HG03457 (cell line): ENCODE results near the gene RNPEP.
"Not testable (repeated sequence)": the region's sequence is repeated elsewhere in the genome, so short reads cannot be mapped to it uniquely, and the experiment has no call there.

Experiments
- ATAC-seq: cut with Tn5 transposase; IDR thresholded peaks from one replicate; pipeline ENCODE4 v1.9.1; 2021; ENCODE audit warnings: moderate number of reproducible peaks; ENCODE audit not compliant: unreplicated experiment

Gene RNPEP

DNA sequence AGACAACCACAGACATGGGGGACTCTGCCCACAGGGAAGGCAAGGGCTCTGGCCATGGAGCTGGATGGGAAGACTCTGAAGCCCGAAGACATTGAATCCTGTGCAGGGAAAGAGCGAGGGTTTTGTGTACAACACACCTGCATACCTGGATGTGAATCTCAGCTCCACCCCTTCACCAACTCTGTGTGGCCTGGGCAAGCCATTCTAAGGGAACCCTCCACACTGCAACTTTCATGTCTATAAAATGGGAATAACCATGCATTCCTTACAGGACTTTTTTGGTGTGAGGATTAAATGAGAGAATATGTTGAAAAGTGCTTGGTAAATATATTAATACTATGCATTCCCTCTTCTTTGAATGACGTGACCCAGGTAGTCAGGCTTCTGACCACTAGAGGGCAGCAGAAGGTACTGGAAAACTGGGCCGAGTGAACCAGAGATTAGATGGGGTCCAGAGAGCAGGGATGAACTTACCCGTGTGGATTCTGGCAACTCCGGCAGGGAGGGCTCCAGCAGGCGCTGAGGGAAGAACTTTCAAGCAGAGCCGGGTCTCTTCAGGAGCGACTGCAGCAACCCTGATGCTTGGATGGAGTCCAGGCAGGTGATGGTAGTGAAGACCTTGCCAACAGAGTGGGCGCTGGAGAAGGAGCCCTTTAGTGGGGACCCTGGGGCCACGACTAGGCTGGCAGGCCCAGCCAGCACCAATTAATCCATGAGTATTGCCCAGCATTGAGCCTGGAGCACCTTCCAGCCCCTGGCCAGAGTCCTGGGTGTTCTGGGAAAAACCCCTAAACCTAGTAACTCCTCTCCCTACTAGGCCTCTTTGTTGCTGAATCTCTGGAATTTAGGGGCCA is 27.1 kb downstream of the RNPEP start:
- peak; percentile 36 for ATAC-seq

DNA sequence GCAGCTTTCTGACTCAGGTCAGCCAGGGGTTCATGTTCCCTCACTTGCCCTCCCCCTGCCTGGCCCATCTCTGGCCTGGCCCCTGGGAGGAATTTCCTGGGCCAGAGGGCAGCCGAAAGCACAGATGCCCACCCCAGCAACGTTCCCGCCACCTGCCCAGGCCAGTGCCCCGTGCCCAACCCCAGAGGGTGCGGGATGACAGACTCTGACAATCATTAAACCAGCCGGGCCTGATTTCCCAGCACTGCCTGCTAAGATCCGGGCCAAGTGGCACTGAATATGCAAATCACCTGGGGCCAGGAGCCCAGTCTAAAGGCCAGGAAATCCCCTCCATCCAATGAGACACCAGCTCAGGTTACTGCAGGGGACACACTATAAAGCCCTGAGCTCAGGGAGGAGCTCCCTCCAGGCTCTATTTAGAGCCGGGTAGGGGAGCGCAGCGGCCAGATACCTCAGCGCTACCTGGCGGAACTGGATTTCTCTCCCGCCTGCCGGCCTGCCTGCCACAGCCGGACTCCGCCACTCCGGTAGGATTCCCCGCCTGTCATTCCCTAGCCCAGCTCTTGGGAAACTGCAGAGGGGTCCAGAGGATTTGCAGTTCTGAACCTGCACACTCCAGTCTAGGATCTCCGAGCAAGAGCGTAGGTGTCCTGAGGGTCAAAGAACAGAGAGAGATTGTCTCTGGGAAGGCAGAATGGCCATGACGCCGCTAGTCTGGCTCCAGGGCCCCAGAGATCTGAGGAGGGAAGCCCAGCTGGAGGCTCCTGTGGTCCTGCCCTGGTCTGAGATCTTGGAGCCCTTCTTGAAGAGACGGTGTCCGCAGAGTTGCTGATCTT is 27.9 kb downstream of the RNPEP start, which contains the start of gene ELF3:
ELF3 (plus strand) TSS at position 408 of the 836 bp plus-strand sequence. CDS start 550 bp downstream, outside the sequence.
- peak; percentile 76 for ATAC-seq

DNA sequence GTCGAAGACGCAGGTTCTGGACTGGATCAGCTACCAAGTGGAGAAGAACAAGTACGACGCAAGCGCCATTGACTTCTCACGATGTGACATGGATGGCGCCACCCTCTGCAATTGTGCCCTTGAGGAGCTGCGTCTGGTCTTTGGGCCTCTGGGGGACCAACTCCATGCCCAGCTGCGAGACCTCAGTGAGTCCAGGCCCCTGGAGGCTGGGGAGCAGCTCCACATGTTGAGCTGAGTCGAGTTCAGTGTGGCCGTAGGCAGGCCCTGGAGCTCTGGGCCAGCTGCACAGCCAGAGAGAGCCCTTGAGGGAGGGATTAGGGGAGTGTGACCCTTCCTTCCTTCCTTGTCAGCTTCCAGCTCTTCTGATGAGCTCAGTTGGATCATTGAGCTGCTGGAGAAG is 29.5 kb downstream of the RNPEP start:
- no peak for ATAC-seq

DNA sequence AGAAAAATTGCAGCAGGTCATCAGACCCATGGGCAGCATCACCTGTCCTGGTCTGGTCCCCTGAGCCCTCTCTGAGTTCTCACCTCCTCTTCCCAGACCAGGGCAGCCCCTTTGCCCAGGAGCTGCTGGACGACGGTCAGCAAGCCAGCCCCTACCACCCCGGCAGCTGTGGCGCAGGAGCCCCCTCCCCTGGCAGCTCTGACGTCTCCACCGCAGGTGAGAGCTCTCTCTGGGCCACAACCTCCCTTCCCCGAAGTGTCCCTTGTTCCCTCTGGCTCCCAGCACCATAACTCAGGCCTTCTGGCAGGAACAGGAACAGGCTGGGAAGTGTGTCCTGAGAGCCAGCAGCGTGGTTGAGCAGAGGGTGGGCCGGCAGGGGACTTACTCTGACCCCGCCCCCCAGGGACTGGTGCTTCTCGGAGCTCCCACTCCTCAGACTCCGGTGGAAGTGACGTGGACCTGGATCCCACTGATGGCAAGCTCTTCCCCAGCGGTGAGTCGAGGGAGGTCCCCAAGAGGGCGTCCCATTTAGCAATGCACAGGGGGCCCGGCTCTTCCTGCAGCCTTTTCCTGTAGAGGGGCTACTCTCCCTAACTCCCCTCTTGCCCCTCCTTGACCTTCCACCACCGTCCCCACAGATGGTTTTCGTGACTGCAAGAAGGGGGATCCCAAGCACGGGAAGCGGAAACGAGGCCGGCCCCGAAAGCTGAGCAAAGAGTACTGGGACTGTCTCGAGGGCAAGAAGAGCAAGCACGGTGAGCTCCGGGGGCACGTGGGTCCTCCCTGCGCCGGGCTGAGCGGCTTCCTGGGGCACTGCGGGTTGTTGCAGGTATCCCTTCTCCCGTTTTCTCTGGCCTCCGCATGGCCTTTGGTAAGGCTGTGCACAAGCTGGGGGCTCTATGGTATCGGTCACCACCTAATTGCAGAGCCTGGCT is 30.4 kb downstream of the RNPEP start:
- ATAC-seq: no peak

DNA sequence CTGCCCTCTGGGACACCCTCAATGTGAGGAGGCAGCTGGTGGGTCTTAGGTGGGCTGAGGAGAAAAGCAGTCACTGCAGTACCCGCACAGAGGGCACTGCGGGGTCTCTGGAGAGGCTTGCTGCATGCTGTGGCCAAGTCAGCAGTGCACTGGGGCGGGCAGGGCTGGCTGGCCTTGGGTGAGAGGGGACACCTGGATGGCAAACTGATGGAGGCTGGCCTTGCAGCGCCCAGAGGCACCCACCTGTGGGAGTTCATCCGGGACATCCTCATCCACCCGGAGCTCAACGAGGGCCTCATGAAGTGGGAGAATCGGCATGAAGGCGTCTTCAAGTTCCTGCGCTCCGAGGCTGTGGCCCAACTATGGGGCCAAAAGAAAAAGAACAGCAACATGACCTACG is 31.2 kb downstream of the RNPEP start:
- no peak for ATAC-seq

DNA sequence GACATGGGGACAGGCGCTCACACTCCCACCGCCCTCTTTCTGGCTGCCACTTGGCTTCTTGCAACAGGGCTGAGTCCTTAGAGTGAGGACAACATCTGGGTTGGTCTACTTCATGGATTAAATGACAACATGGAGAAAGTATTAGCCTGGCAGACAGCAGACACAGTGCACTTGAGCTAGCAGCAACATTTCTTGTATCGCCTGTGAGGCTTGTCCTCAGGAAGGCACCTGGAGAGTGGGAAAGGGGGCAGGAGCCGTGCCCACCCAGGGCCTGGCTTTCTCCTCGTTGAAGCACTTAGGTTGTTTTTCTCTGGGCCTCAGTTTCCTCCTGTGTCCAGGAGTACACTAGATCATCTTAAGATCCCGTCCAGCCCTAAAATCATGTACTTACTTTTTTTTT is 31.6 kb downstream of the RNPEP start:
- ATAC-seq: no peak

DNA sequence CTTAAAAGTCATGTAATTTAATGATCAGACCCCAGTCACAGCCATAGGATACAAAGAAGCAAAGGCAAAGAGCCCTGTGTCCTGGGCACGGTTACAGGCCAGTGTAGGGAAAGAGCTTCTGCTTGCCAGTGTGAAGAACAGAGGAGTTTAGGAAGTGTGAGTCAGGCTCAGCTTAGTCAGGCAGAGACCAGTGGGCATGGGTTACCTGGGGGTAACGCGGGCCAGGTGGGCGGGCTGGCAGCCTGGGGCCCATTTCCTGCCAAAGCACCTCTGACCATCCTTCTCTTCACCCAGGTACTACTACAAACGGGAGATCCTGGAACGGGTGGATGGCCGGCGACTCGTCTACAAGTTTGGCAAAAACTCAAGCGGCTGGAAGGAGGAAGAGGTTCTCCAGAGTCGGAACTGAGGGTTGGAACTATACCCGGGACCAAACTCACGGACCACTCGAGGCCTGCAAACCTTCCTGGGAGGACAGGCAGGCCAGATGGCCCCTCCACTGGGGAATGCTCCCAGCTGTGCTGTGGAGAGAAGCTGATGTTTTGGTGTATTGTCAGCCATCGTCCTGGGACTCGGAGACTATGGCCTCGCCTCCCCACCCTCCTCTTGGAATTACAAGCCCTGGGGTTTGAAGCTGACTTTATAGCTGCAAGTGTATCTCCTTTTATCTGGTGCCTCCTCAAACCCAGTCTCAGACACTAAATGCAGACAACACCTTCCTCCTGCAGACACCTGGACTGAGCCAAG is 32.6 kb downstream of the RNPEP start:
- ATAC-seq: no peak

DNA sequence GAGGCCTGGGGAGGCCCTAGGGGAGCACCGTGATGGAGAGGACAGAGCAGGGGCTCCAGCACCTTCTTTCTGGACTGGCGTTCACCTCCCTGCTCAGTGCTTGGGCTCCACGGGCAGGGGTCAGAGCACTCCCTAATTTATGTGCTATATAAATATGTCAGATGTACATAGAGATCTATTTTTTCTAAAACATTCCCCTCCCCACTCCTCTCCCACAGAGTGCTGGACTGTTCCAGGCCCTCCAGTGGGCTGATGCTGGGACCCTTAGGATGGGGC is 33.2 kb downstream of the RNPEP start:
- no peak for ATAC-seq

DNA sequence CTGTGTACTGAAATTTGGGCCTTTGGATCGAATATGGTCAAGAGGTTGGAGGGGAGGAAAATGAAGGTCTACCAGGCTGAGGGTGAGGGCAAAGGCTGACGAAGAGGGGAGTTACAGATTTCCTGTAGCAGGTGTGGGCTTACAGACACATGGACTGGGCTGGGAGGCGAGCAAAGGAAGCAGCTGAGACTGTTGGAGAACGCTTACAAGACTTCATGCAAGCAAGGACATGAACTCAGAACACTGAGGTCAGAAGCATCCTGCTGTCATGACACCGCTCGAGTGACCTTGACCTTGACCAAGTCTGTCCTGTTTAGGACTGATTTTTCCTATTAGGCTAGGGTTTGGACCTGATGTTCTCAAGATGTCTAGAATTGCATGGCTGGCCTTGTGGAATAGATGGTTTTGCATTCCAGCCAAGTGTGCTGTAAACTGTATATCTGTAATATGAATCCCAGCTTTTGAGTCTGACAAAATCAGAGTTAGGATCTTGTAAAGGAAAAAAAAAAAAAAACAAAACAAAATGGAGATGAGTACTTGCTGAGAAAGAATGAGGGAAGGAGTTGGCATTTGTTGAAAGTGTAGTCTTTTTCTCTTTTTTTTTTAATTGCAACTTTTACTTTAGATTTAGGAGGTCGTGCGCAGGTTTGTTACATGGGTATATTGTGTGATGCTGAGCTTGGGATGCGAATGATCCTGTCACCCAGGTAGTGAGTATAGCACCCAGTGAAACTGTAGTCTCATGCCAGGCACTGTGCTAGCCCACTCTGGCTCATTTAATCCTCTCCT is 33.8 kb downstream of the RNPEP start:
- no peak for ATAC-seq

DNA sequence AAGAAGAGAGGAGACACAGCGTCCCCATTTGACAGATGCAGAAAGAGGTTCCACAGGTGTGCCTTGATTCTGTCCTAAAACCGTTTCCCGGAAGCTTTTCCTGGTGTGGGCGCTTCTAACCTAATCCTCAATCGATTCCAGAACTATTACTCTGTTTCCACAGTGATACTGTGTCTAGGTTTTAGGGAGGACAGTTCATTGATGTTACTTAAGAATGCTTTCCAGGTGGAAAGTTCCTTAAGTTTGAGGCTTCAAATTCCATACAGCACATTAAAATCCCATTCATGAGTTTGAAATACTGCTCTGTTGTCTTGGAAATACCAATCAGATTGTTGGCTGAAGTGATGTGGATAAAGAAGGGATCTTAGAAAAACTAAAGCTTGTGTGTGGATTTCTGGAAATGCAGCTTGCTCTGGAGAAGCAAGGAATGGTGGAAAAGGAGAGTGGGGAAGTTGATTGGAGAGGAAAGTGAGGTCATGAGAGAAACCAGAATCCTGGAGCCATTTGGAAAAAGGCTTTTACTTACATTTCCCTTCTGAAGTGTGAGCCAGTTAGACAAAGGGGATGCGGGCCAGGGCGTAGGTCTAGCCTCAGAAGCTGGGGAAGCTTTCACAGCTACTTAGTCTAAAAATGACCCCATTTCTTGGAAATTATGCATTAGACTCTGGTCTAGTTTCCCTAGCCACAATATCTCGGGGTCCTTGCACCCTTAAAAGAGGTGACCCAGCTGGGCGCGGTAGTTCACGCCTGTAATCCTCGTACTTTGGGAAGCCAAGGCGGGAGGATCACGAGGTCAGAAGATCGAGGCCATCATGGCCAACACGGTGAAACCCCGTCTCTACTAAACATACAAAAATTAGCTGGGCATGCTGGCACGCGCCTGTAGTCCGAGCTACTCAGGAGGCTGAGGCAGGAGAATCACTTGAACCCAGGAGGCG is 34.6 kb downstream of the RNPEP start:
- ATAC-seq: no peak

DNA sequence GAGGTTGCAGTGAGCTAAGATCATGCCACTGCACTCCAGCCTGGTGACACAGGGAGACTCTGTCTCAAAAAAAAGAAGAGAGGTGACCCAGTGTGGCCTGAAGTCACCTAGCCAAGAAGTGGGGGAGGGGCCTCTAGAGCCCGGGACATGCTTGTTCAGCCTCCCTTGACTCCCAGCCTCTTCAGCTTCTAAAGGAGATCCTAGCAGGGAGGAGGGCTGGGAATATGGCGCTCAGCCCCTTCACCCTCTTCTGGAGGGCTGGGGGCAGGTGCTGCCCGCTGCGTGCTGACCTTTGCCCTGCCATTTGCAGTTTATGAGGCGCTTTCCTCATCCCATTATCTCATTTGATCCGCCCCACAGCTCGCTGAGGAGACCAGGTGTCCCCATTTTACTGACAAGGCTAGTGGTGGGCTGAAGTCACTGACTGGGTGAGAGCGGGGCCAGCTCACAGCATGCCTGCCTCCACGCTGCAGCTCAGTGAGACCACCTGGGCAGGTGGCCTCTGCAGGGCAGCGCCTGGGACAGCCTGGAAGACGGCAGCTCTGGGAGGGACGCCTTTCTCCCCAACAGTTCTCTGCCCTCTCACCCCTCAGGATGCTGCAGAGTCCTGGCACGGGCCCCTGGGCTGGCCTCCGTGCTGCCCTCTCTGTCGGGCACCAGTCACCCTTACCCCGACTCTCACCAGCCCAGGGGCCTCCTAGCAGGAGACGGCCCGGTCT is 35.5 kb downstream of the RNPEP start:
- ATAC-seq: no peak

DNA sequence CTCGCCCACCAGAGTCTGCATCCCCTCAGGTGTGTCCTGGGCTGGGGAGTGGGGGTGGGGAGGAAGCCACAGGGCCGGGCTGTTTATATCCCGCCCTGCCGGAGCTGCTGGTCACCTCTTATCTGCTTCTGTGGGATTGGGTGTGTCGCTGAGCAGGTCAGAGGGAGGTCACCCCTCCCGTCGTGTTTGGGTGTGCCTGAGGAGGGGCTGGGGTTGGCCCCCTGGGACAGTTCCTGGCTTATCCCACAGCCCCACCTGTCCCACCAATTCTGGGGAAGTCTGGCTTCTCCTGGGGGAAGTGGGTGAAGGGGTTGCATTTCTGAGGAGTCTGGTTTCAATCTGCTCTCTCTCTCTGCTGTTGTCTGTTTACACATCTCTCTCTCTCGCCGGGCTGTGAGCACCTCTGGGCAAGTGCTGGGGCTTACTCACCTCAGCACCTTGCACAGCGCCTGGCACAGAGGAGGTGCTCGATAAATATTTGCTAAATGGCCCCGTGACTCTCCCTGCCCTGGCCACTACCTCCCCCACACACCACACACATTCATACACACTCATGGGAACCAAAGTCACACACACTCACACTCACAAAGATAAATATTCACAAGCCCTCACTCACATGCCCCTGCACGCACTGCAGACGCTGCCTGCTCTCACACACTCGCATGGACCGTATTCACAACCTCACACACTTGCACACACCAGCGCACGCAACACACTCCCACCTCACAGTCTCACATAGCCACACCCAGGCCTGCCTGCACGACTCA is 36.2 kb downstream of the RNPEP start:
- ATAC-seq: no peak

DNA sequence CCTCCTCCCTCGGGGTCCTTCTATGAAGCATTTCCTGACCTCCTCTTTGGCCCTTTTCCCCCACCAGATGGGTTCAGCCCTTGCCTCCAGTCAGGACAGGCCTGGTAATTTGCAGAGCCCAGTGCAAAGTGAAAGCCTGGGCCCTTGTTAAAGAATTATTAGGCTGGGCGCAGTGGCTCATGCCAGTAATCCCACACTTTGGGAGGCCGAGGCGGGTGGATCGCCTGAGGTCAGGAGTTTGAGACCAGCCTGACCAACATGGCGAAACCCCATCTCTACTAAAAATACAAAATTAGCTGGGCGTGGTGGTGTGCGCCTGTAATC is 36.7 kb downstream of the RNPEP start:
- ATAC-seq: not testable (repeated sequence)

DNA sequence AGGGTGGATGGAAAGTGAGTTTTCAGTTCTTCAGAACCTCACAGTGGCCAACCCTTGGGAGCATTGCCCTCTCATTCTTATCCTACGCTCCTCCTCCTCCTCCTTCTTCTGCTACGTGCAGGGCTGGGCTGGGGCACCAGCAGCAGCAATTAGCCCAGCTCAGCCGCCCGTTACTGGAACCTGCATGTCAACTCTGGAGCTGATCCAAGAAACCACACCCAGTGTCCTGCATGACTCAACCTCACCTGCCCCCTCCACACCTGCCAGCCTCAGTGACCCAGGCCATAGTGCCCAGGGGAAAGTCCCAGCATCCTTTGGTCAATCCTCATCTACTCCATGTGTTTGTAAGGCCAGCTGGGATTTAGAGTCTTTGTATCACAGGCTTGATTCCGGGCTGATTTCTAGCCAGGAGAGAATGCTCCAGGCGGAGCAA is 40.6 kb downstream of the RNPEP start:
- ATAC-seq: no peak

DNA sequence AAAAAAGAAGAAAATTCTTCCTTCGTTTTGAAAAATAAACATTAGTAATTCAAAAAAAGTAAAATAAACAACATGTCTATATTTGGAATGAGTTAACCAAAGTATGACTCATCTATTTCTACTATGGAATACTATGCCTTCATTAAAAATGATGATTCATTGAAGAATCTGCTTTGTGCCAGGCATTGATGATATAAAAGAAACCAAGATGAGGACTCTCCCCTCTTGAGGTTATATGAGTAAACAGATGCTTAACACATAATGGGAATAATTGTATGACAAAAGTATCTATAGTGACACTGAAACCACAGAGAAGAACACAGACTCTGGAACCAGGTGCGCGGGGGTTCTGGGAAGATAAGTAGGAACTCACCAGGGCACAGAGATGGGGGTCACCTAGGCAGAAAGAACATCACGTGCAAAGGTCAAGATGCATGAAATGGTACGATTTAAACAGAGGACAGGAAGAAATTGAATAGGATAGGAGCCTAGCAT is 46.8 kb downstream of the RNPEP start:
- no peak for ATAC-seq

DNA sequence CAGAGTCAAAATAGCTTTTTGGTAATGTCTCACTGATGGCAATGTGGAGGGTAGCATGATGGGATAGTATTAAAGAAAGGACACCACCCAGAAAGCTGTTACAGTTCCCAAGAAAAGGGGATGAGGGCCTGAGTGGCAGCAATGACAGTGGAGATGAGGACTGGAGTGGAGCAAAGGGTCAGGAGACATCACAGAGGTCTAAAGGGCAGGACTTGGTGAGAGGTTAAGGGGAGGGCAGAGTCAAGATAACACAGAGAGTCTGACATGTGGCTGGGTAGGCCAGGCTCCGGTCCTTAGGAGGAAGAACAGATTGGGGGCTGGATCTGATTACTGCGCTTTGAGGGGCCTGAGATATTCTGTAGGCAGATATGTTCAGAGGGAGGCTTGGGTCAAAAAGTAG is 47.3 kb downstream of the RNPEP start:
- no peak for ATAC-seq

DNA sequence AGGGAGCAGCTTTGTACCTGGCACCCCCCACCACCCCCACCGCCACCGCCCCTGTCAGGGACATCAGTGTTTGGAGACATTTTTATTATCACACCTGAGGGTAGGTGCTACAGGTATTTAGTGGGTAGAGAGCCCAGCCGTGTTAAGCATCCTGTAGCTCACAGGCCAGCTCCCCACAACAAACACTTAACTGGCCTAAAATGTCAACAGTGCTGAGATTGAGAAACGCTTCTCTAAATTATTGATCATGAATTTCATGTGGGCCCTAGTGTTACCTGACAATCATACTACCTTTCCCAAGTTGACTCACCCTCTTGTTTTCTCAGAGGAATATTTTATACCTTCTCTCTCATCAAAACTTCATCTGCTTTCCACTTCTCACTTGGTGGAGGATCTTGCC is 49.3 kb downstream of the RNPEP start:
- no peak for ATAC-seq
